ENCODE data around the gene NCBP1.

NCBP1 gene

DNA sequence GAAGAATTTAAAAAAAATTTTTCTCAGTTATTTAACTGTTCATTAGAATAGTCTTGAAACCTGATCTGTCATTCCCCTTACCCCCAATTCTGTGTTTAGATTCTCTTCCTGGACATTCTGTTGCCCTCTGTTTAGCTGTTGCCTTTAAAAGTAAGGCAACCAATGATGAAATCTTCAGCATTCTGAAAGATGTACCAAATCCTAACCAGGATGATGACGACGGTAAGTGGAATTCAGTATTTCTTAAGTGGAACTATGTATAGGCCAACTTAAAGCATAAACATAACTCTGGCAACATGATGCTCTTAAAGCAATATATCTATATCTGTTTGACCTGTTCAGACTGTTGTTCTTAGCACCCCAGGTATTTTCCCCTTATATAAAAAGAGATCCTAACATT lies 27.2 kb downstream of the NCBP1 start:
- no peak overlapping the region for H3K4me3 ChIP-seq (ENCODE audit: low read depth, low read length)
- TF ChIP-seq, protein P1, sequence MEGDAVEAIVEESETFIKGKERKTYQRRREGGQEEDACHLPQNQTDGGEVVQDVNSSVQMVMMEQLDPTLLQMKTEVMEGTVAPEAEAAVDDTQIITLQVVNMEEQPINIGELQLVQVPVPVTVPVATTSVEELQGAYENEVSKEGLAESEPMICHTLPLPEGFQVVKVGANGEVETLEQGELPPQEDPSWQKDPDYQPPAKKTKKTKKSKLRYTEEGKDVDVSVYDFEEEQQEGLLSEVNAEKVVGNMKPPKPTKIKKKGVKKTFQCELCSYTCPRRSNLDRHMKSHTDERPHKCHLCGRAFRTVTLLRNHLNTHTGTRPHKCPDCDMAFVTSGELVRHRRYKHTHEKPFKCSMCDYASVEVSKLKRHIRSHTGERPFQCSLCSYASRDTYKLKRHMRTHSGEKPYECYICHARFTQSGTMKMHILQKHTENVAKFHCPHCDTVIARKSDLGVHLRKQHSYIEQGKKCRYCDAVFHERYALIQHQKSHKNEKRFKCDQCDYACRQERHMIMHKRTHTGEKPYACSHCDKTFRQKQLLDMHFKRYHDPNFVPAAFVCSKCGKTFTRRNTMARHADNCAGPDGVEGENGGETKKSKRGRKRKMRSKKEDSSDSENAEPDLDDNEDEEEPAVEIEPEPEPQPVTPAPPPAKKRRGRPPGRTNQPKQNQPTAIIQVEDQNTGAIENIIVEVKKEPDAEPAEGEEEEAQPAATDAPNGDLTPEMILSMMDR (IDR thresholded peaks at IDR 0.05; ENCODE audit: low read depth, low read length) = no peak

DNA sequence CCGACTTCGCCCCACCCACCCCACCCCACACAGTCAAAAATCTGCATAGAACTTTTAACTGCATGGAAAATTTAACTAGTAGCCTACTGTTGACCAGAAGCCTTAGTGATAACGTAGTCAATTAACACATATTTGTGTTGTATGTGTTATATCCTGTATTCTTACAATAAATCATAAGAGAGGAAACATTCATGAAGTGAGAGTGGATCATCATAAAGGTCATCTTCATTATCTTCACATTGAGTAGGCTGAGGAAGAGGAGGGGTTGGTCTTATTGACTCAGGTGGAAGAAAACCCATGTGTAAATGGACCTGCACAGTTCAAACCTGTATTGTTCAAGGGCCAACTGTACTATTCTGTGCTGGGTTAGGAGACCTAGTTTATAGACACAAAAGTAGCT lies 32.1 kb downstream of the NCBP1 start:
- TF ChIP-seq, protein P1 (IDR thresholded peaks at IDR 0.05; ENCODE audit: low read depth, low read length) = no peak

DNA sequence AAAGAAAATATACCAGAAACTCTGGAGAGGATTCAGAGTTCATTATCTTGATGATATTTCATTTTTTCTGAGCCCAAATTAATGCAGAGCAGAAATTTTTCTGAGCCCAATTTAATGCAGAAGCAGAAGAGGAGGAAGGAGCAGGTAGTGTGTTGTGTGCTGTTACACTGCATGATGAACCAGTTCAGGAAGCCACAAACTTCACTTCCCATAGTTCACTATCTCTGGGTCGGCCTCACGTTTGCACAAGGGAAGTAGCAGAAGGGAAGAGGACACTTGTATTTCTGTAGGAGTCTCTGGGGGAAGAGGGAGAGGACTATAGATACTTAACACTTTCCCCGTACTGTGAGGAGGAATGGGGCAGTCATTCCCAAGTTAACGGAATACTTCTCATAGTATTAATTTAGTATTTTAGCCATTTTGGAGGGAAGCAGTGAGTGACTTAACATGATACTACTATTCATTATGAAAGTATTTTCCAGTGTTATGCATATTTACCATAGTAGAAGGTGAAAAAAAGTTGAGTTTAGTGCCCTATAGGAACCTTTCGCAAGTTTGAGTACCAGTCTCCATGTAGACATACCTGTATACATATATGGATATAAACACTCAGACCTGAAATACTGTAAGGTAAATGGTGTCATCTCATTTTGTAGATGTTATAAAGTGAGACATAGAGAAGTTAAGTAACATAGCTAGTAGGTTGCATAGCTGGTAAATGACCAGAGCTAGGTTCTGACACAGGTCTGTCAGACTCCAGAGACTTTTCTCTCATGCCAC lies 33.5 kb downstream of the NCBP1 start:
- H3K4me3 ChIP-seq (ENCODE audit: low read depth, low read length) = no peak overlapping the region
- TF ChIP-seq, protein P1 (IDR thresholded peaks at IDR 0.05; ENCODE audit: low read depth, low read length) = no peak

More for the DNA sequence above, 32.1 kb downstream of the NCBP1 start:
- H3K4me3 ChIP-seq (ENCODE audit: low read depth, low read length) = no peak overlapping the region

DNA sequence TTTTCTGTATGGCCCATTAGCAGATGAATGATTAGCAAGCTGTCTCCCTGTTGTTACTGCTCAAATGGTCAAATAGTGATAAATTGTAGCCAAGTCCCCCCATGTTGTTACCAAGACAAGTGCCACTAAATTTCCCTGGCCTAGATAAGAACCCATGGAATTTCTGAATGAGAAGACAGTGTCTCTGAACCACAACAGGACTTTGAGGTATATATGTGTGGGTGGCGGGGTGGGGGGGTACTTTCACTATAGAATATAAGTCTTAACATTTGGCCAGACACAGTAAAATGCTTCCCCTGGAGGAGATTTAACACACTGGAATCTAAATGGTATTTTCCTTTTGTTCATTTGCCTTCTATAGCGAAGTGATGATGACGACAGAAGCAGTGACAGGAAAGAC lies 34.9 kb downstream of the NCBP1 start:
- no peak overlapping the region for H3K4me3 ChIP-seq (ENCODE audit: low read depth, low read length)

DNA sequence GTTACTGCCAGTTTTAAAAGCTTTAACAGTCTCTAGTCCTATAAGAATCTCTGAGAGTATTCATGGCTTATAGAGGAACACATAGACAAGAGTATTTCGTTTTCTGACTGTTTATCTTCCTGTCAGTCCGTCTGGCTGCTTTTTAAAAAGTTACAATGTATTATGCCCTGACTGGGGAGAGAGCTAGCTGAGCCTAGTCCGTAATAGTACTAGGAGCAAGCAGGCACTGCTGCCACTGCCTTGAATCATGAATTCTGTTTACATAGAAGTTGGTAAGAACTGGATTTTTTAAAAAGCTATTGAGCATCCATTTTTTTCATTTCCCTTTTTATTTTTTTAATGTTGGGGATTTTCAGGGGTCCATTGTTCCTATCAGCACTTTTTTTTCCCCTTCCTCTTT lies 37.0 kb downstream of the NCBP1 start:
- TF ChIP-seq, protein P1 (IDR thresholded peaks at IDR 0.05; ENCODE audit: low read depth, low read length) = no peak
- H3K4me3 ChIP-seq (ENCODE audit: low read depth, low read length) = no peak overlapping the region

More for the DNA sequence above, 34.9 kb downstream of the NCBP1 start:
- TF ChIP-seq, protein P1 (IDR thresholded peaks at IDR 0.05; ENCODE audit: low read depth, low read length) = no peak

DNA sequence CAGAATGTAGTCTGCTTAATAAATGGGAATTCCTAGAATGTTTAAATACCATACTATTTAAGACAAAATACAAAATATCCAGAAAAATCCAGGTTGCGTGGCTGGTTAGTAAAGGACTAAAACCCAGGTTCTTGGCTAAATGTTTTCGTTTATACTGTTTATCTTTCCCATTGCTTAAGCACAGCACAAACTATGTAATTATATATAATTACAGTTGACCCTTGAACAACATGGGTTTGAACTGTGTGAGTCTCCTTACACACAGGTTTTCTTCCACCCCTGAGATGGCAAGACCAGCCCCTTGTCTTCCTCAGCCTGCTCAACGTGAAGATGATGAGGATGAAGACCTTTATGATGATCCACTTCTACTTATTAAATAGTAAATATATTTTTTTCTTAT lies 38.8 kb downstream of the NCBP1 start:
- TF ChIP-seq, protein P1 (IDR thresholded peaks at IDR 0.05; ENCODE audit: low read depth, low read length) = no peak
- H3K4me3 ChIP-seq (ENCODE audit: low read depth, low read length) = no peak overlapping the region

DNA sequence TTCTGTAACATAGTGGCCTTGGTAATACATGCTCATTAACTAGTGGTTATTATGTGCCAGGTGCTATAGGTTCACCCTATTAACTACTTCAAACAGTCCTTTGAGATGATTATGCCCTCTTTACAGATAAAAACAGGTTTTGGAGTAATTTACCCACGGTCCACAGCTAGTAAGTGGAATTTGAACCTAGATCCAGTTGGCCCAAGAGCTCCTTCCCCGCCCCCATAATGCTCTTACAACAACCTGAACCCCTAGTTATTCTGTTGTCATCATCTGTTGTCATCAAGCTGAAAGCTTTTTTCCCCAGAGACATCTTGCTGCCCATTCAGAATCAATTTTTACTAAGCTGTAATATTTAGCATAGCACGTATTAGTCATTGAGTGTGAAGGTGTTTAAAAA lies 40.3 kb downstream of the NCBP1 start:
- TF ChIP-seq, protein P1 (IDR thresholded peaks at IDR 0.05; ENCODE audit: low read depth, low read length) = no peak
- no peak overlapping the region for H3K4me3 ChIP-seq (ENCODE audit: low read depth, low read length)

Measured in WI38 (cell line).